Measurements from ENCODE around the gene DZIP3.
A peak's percentile ranks its signal among the peaks of the same experiment; 100 is the strongest.

DNA sequence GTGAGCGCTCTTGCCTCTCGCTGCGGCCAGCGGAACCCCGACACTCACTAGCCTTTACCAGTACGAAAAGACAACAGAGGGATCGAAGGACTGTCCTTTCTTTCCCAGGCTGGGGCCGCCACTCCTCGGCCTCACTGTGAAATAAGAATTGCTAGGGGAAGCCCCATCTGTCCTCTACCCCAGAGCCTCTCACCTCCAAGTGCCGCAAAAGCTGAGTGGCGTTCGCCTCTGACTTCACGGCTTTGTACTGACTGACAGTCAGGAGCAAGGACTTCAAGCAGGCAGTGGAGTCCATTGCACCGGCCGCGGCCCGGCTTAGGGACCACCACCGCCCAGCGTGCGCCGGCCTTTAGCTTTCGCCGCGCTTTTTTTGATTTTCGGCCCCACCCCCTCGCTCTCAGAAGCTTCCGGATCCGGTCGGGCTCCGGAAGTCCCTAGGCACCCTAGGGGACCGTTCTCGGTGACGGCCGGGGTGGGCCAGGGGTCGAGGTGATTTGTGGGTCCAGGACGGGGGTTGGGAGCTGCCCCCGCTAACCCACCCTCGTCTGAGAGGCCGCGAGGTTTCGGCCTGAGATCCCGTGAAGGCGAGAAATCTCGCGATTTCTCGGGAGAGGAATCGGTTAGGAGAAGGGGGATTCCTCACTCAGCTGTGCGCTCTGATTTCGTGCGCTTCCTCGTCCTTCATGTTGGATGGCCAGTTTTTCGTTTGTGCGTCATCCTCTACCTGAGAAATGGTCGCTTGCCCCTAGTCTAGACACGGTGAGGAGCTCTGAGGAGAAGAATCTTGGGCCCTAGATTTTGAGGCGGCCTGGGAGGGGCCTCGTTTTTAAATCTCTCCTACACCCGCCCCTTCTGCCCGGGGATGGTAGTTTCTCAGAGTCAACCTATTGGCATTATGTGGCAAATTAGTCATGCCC is at the start of gene DZIP3, which contains the start of gene CIP2A:
- TF ChIP-seq, protein P1, sequence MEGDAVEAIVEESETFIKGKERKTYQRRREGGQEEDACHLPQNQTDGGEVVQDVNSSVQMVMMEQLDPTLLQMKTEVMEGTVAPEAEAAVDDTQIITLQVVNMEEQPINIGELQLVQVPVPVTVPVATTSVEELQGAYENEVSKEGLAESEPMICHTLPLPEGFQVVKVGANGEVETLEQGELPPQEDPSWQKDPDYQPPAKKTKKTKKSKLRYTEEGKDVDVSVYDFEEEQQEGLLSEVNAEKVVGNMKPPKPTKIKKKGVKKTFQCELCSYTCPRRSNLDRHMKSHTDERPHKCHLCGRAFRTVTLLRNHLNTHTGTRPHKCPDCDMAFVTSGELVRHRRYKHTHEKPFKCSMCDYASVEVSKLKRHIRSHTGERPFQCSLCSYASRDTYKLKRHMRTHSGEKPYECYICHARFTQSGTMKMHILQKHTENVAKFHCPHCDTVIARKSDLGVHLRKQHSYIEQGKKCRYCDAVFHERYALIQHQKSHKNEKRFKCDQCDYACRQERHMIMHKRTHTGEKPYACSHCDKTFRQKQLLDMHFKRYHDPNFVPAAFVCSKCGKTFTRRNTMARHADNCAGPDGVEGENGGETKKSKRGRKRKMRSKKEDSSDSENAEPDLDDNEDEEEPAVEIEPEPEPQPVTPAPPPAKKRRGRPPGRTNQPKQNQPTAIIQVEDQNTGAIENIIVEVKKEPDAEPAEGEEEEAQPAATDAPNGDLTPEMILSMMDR (IDR thresholded peaks at IDR 0.05) = peak in 2 of 3 experiments; percentile 8 to 9
- TF ChIP-seq POLR2A (IDR thresholded peaks at IDR 0.05; ENCODE audit: low read depth) (peak; percentile 13), EP300 (IDR thresholded peaks at IDR 0.05) (no peak), POLR2AphosphoS5 (IDR thresholded peaks at IDR 0.05) (peak; percentile 85 to 89)
